Stromal cell of bone marrow (primary cell): ENCODE results near the gene CEMIP.

ENCODE experiments used
- DNase-seq: peaks from one replicate; pipeline ENCODE4 v3.0.0-alpha.2; 2012; ENCODE audit warnings: low read depth

The CEMIP gene

DNA sequence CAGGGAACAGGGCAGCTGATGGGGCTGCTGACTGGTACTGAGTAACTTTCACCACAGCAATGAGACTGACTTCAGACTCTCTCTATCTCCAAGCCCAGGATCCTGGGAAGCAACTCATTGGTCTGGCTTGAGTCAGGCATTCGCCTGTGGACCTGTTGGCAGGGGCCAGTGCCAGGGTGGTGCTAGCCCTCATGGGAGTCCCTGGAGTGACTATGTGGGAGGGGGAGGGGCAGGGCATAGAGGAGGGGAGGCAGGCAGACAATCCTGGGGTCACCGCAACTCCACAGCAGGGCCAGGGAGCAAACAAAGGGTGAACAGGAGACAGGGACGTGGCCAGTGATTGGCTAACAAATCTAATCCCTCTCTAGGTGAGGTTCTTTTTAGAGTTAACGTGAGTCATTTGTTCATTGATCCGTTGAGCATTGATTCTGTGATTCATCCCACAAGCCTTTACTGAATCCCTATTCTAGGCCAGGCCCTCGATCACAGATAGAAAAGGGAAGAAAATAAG, 71.8 kb downstream of the CEMIP start:
- no peak for DNase-seq

DNA sequence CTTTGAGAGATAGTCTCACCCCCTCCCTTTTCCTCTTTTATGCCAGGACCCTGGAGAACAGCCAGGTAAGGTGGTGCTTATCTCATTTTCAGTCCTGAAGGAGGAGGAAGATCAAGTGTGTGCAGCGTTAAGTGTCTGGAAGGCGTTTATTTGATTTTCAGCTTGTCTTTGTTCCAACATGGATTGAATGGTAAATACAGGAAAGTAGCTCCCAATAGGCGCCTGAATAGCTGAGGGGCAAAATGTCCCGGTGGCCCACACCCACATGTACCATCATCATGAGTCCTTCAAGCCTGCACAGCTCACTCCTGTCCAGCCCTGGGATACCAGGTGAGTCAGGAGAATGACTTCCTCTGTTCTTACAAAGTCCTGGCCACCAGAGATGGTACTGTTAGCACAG, 73.5 kb downstream of the CEMIP start:
- DNase-seq, result no peak

- DNase-seq, result no peak
These were observed 74.9 kb downstream of the CEMIP start for GRCh38 chr15:80854104-80854503.

GRCh38 chr15:80855206-80855605, 76.0 kb downstream of the CEMIP start:
- no peak for DNase-seq

- DNase-seq, result no peak
These were observed 77.2 kb downstream of the CEMIP start for GRCh38 chr15:80856400-80856799.

- no peak for DNase-seq
These were observed 77.7 kb downstream of the CEMIP start for GRCh38 chr15:80856809-80857377.

DNA sequence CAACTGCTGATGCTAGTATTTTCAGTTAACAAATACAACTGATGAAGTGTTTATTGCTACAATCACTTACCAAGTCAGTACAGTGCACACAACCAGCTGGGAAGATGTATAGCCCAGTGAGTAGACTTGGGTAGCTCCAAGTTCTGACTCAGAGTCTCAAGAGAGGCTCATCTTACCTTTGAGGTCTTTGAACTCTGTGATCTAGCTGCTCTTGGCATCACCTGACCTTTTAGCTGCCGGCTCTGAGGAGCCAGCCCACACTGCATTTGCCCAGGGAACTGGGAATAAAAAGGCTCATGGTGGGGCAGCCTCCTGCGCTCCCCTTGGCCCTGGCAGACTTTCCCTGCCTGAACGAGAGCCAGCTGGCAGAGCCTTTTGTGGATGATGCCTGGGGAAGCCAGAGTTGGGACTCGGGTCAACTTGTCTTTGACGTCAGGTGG, 82.6 kb downstream of the CEMIP start:
- DNase-seq, result peak; percentile 57

DNA sequence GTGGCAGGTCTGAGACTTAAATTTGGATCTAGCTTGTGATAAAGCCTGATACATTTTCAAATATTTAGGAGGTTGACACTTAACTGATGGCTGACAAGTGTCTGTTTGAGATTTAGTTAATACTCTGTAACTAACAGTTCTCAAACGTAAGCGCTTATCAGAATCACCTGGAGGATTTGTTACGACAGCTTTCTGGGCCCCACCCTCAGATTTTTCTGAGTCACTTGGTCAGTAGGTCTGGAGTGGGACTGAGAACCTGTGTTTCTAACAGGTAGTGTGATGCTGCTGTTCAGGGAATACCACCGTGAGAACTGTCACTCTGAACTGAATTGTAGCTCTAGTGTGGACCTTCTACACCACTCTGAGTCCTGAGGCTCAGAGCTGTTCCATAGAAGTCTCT, 85.5 kb downstream of the CEMIP start:
- no peak for DNase-seq

DNA sequence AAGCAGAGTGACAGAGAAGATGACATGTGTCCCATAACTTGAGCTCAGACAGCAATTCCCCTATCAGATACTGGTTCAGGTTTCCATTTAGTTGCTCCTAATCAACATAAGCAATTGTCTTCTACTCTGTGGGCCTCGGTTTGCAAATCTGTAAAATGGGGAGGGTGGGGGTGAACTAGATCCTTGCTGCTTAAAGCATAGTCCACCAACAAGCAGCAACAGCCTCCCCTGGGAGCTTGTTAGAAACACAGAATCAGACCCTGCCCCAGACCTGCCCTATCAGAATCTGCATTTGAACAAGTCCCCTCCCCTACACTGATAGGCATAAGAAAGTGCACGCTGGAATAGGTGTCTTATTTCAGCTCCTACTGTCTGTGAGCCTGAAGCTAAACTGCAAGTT, 87.8 kb downstream of the CEMIP start:
- no peak for DNase-seq

DNA sequence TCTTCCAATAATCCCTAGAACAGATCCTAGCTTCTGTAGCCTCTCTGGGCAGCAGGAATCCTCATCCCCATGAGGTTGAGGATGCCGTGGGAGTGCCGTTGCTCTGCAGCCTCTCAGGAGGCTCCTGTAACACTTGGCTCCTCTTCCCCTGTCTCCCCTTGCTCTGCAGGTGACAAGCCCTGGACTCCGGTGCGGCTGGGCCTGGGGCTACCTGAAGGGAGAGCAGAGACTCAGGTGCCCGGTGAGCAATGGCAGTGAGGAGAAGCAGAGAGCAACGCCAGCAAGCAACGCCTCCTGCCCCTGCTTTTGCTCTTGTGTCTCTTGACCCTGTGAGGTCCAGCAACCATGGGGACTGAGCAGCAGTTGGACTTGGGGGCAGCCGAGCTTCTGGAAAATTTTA, 91.2 kb downstream of the CEMIP start:
- DNase-seq, result no peak

- DNase-seq, result no peak
These were observed 91.7 kb downstream of the CEMIP start for GRCh38 chr15:80870893-80871292.

GRCh38 chr15:80871858-80872257, 92.7 kb downstream of the CEMIP start:
- DNase-seq, result no peak

DNA sequence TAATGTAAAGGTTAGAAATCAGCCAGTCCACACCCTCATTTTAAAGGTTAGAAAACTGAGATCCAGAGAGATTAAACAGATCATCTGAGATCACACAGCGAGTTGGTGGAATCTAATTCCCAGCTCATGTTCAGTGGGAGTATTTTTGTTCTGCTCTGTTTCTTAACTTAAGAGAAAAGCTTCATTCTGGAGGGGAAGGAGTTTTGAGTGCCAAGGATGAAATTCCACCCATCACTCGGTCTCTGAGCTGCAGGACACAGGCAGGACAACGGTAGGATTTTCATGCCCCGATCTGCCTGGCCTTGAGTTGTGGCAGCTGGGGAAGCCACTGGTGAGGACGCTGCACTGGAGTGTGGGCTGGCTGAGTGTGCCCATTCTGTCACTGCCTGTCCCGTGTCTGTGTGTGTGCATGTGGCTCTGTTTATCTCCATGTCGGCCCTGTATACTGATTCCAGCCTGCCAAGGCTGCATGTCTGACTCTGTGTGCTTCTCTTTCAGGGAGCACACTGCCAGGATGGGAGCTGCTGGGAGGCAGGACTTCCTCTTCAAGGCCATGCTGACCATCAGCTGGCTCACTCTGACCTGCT, 94.3 kb downstream of the CEMIP start:
- DNase-seq, result no peak

DNA sequence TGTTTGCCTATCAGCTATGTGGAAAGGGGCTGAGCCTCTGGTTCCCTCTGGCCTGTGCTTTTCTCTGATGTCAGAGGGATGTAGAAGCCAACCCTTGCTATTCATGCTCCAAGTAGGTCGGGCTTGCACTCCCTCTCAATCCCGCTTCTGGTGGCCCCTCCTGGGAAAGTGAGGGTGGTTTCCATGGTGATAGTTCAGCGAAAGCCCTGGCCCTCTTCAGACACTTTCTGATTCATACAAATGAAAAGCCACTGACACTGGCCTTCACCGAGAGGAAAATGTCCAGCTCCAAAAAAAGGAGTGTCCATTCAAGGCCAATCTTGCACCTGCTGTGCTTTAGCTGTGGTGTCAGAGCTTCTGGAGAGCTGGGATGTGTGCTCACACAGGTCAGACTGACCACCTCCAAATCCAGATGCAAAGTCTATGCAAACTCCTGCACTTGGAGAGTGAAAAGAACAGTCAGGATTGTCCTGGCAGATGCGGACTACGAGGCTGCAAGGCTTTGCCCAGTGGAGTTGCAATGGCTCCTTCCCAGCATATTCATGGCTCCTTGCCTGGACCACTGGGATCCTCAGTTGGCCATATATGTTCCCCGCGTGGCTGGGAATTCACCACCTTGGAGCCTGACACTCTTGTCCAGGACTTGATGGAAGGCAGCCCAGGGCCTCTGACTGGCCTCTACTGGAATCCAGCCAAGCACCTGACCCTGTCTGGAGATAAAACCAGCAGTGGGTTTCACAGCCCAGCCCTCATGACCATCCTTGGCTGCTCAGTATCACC, 96.6 kb downstream of the CEMIP start:
- DNase-seq, result no peak

- DNase-seq, result no peak
These were observed 97.1 kb downstream of the CEMIP start for GRCh38 chr15:80876348-80876674.

DNA sequence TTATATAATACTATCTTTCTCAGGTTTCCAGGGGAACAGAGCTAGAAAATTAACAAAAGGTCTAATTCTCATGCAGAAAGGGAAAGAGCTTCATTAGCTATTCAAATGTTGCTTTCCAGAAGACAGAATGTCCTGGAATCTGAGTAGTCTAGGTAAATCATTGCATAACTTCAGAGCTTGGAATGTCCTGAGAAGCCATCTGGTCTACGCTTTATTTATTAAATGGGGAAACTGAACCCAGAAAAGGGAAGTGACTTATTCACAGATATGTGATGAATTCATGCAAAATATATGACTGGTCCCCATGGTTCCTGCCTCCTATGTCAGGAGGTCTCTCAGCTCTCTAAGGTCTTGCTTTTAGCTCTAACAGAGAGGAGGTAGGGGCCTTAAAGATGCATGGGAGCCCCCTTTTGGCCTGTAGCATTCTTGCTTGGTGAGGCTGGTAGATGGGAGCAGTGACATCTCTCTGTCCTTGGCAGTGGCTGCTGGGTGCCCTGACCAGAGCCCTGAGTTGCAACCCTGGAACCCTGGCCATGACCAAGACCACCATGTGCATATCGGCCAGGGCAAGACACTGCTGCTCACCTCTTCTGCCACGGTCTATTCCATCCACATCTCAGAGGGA, 99.2 kb downstream of the CEMIP start:
- DNase-seq, result no peak

DNA sequence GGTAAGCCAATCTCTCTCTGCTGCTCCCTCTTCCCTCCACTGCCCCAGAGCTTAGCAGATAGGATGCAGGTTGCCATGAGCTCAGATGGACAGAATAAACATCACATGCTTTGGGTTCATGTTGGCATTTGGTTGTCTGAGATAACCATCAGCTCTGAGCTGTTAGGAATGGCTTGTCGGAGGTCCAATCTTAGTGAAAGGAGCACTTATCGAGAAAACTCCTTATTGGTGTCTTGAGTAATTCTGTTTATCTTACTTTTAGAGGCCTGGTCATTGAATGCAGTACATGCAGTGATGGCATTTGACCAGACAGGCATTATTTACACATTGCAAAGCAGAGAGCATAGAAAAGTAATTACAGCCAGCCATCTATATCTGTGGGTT, 99.7 kb downstream of the CEMIP start:
- DNase-seq, result no peak

DNA sequence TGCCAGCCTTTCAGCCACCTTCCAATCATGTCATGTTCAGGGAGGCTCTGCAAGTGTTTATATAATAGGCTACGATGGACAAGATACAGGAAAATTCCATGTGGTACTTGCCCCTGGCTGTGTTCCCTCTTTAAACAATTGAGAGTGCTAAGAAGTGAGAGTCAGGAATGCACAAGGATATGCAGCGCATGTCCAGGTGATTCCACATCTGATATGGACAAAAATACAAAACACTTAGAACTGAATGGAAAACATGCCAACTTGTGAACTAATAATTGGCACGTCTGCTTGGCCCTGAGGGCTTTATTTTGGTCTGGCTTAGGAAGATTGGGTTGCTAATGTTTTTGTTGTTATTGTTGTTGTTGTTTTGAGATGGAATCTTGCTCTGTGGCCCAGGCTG, 100.9 kb downstream of the CEMIP start:
- DNase-seq, result no peak

DNA sequence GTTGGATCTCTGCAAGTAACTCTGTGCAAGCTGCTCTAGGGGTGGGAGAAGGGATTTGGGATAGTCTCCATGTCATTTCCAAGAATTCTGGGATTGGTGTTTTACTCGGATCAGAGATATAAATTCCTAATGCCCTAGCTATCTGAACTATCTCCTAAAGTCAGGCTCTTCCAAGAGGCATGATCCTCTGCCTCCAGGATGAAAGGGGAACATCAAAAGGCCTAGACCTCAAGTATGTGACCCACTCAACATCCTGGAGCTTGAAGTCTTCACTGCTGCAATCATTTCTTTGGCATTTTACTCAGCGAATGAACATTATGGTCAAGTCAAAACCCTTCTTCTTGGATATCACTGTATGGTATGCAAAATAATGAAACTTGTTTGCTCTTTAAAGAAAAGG, 104.5 kb downstream of the CEMIP start:
- no peak for DNase-seq

DNA sequence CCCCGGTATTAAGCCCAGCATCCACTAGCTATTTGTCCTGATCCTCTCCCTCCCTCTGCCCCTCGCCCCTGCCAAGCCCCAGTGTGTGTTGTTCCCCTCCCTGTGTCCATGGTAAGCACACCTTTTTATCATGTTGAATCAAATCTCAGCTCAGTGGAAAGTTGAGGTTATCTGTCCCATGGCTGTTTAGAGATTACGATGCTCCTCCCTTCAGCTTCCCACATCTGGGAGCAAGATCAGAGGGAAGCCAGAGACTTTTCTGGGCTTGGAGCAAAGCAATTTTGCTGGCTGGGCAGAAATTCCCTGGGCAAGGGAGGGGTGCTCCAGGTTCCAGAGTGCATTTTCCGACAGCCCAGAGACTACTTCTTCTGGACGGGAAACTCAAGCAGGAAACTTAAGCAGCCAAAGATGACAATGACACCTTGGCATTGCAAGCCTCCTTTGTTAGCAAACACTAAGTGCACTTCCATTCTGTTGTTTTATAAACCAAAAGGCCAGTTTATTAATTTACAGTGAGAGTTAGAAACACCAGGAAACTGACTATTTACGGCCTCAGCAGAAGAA, 105.9 kb downstream of the CEMIP start:
- no peak for DNase-seq

- DNase-seq, result no peak
These were observed 108.0 kb downstream of the CEMIP start for GRCh38 chr15:80887148-80887547.

DNA sequence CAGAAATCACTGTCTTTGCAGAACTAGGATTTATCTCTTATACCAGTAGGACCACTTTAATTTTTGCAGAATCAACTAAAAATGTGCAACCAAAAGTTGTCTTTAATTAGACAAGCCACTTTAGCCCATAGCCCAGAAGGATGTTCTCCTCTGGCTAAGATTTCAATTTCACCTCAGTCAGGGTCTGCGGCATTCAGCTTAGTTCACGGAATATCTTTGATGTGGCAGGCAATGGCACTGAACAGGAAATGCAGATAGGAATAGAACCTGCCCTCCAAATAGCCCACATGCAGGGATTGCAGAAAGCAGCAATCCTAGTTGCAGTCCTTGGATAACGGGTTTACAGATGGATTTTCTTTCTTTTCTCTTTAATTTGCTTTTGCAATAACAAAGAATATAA, 109.7 kb downstream of the CEMIP start:
- no peak for DNase-seq
